Astrocyte of the hippocampus (primary cell): ENCODE data around the gene TRAF3IP3.

Experiments used
- DNase-seq: peaks from one replicate; pipeline ENCODE4 v3.0.0; 2011; ENCODE audit warnings: low read depth, low spot score

The TRAF3IP3 gene

DNA sequence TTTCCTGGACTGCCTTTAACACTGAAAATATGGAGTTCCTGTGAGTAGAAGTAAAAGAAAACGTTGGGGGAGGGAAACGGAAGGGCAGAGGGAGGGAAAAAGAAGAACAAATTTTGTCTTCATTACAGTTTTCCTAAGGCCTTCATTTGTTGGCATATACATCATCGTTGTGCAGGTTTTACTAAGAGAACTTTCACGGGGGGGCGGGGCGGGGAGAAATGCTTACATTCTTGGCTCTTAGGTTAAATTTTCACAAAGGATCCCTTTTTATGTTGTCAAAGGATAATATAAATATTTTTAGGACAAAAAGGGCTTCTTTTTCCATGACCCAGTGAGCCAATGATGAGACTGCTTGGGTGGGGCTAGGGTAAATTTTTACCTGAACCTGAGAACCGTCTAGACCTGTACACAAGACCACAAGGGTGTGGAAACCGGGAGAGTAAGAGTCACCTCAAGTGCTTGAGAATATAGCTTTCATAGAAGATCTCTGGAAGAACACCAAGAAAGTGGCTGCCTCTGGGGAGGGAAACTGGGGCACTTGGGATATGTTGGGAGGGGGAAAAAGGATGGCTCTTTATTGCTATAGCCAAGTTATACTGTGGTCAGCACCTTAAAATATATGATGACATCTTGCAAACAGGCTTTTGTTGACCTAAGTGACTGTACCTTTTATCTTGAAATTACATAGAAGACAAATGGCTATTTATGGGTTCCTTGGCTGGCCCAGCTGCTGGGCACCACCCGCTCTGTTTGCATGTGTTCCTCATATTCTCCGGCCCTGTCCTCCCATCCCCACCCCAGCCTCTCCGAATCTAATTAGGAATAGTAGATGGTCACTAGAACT lies 70.0 kb downstream of the TRAF3IP3 start:
- no peak for DNase-seq

DNA sequence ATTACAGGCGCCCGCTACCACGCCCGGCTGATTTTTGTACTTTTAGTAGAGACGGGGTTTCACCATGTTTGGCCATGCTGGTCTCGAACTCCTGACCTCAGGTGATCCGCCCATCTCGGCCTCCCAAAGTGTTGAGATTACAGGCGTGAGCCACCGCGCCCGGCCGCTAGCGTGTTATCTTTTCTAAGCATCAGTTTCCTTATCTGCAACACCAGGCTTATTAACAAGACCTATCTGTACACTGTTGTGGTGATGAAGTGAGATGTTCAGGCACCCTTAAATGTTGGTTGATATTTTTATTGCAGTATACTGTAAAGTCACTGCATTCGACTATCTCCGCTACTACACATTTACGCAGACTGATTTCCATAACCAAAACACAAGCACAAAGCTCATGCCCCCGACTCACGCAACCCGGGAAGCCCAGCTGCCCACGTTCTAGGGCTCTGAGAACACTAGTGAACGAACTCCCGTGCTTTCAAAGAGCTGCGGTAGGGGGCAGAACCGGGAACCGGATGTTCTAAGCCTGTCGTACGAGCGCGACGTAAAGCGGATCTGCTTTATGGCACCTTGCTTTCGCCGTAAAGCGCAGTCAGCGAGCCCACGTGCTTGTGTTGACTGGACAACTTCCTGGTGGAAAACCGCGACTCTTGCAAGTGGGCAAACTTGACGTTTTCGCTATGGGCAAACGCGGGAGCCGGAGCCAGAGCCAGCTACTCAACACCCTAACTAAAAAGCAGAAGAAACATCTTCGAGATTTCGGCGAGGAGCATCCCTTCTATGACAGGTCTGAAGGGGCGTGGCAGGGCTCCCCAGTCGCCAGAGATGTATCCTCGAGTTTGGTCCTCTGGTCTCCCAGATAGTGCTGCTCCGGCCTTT lies 71.8 kb downstream of the TRAF3IP3 start, which contains the start of gene UTP25:
Gene UTP25 (plus strand): TSS at position 589 of the 879 bp plus-strand sequence. CDS start 92 bp downstream, at position 681.
- DNase-seq = peak; percentile 98

GRCh38 chr1:209829716-209830115 lies 73.9 kb downstream of the TRAF3IP3 start:
- DNase-seq = no peak

- DNase-seq = no peak
These were observed 74.9 kb downstream of the TRAF3IP3 start for GRCh38 chr1:209830722-209831121.

- DNase-seq = no peak
These were observed 75.8 kb downstream of the TRAF3IP3 start for GRCh38 chr1:209831615-209832014.
